ENCODE data around the gene ALPP.
"Not testable (repeated sequence)": the region's sequence is repeated elsewhere in the genome, so short reads cannot be mapped to it uniquely, and the experiment has no call there.

Gene ALPP

DNA sequence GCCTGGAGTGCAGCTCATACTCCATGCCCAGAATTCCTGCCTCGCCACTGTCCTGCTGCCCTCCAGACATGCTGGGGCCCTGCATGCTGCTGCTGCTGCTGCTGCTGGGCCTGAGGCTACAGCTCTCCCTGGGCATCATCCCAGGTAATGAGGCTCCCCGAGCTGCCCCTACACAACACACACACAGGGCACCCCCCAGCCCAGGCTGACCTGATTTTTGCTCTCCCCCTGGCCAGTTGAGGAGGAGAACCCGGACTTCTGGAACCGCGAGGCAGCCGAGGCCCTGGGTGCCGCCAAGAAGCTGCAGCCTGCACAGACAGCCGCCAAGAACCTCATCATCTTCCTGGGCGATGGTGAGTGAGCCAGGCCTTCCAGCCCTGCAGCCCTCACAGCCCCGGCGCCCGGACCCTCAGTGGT, at the start of gene ALPP:
Gene ALPP (plus strand): TSS at position 17 of the 417 bp plus-strand sequence. CDS start 52 bp downstream, at position 69.
- not testable (repeated sequence) for ATAC-seq, H3K4me1 Mint-ChIP-seq, DNase-seq, H3K9me3 Mint-ChIP-seq, H3K4me3 Mint-ChIP-seq
- peaks cover 32% of the 10 kb centered on the region for H3K27me3 Mint-ChIP-seq
- H3K27ac Mint-ChIP-seq, result peak within 1 kb of the TSS in 1 of 2 donors; percentile 48

- Mint-ChIP-seq H3K27ac (no peak overlapping the region), H3K27me3 (no peaks in the 10 kb centered on the region), H3K4me3 (no peak overlapping the region)
These were observed 48.9 kb upstream of the ALPP start for GRCh38 chr2:232329716-232330067.

GRCh38 chr2:232330068-232330999, 48.2 kb upstream of the ALPP start:
- no peak for DNase-seq
- no peak for ATAC-seq
- H3K27ac Mint-ChIP-seq, result no peak overlapping the region

More at GRCh38 chr2:232329716-232330067, 48.9 kb upstream of the ALPP start:
- DNase-seq (no peak), ATAC-seq (no peak)
- Mint-ChIP-seq H3K9me3 (no peaks in the 10 kb centered on the region), H3K4me1 (peaks cover 19% of the 10 kb centered on the region)

DNA sequence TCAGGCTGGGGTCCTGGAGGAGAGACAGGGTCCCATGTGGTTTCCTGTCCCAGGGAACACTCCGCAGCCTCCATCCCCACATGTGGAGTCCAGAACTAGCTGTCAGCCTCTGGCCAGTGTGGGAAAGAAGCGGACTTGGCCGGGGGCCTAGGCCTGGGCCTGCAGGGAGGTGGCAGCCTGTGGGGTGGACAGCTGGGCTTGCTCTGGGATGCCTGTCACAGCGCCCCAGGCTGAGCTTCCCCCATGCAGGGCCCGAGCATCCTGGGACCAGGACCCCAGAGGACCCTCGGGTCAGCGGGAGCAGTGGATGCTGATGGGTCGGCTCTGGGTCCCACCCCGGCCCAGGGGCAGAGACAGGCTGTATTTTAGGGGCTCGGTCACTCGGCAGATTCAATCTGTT, 47.5 kb upstream of the ALPP start:
- H3K9me3 Mint-ChIP-seq, ATAC-seq, H3K4me3 Mint-ChIP-seq, H3K27me3 Mint-ChIP-seq, DNase-seq, H3K27ac Mint-ChIP-seq: not testable (repeated sequence)
- peaks cover 19% of the 10 kb centered on the region for H3K4me1 Mint-ChIP-seq

More at GRCh38 chr2:232330068-232330999, 48.2 kb upstream of the ALPP start:
- Mint-ChIP-seq H3K4me3 (no peak overlapping the region), H3K4me1 (peaks cover 19% of the 10 kb centered on the region), H3K27me3 (no peaks in the 10 kb centered on the region), H3K9me3 (no peaks in the 10 kb centered on the region)

- not testable (repeated sequence) for DNase-seq
These were observed 46.9 kb upstream of the ALPP start for GRCh38 chr2:232331641-232332040.

DNA sequence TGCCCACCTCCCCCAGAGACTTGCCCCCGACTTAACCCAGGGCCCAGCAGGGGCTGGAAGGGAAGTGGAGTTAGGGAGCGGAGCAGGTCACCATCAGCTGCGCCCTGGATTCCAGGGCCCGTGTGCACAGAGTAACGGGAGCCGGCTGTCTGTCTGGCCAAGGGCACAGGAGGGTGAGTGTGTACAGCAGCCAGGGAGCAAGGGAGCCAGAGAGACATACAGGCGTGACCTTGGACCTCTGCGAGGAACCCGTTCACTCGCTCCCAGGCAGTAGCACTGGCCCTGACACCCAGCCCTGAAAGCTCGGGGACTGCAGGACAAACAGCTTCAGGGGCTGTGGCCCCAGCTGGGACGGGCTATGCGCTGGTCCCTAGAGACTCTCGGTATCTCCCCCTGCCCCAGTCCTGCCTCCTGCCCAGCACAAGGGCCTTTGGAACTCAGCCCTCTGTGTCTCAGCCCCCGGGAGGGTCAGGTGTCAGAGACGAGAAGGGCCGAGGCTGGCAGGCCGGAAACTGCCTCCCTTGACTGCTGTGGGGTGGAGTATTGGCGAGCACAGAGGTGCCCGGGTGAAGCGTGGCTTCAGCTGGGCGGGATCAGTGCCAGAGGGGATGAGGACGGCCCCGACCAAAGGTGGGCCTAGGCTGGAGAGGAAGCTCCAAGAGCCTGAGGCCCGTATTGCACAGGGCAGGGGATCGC, 46.2 kb upstream of the ALPP start:
- not testable (repeated sequence) for H3K9me3 Mint-ChIP-seq, H3K4me1 Mint-ChIP-seq, H3K4me3 Mint-ChIP-seq, H3K27me3 Mint-ChIP-seq, DNase-seq, H3K27ac Mint-ChIP-seq, ATAC-seq

More at GRCh38 chr2:232331641-232332040, 46.9 kb upstream of the ALPP start:
- not testable (repeated sequence) for H3K4me3 Mint-ChIP-seq, ATAC-seq, H3K9me3 Mint-ChIP-seq, H3K27me3 Mint-ChIP-seq, H3K27ac Mint-ChIP-seq
- H3K4me1 Mint-ChIP-seq, result peaks cover 14% of the 10 kb centered on the region

DNA sequence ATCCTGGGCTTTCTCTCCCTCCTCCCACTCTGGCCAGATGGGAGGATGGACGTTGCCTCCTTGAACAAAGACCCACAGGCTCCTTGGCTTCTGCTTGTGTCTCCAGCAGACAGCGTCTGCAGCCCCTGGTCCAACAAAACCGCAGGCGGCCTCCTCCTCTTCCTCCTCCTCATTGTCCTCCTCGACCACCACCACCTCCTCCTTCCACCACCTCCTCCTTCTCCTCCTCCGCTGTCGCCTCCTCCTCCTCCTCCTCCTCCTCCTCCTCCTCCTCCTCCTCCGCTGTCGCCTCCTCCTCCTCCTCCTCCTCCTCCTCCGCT, 45.7 kb upstream of the ALPP start:
- no peak for ATAC-seq
- no peaks in the 10 kb centered on the region for H3K9me3 Mint-ChIP-seq
- peaks cover 2% of the 10 kb centered on the region for H3K4me1 Mint-ChIP-seq
- DNase-seq, result no peak
- no peaks in the 10 kb centered on the region for H3K27me3 Mint-ChIP-seq
- peak overlapping the region in 1 of 2 donors; percentile 80 for H3K27ac Mint-ChIP-seq
- no peak overlapping the region for H3K4me3 Mint-ChIP-seq

DNA sequence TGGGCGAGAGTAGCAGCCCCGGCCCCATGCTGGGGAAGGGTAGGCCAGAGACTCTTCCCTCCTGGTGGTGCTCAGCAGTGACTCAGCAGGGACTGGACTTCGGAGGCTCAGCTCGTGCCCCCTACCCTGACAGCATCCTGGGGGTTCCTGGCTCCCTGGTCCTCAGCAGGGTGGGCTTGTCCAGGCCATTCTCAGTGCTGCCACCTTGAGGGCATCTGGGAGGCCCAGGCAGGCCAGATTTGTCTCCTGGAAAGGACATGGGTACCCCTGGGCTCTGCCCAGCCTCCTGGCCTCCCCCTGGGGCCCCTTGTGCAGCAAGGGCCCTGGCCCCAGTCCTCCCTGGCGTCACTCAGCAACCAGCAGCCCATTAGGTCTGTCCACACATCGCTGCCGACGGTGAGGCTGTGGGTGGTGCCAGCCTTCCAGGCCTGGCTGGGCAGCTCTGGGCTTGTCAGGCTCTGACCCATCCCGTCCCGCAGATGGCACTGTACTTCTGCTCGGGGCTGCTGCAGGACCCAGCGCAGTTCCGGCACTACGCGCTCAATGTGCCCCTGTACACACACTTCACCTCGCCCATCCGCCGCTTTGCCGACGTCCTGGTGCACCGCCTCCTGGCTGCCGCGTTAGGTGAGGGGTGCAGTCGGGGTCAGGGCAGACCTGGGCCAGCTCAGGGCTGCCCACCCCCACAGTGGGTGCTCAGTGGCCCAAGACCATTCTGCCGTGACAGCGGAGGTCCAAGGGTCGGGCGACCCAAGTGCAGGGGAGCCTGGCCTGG, 45.0 kb upstream of the ALPP start:
- Mint-ChIP-seq H3K9me3 (no peaks in the 10 kb centered on the region), H3K4me1 (no peaks in the 10 kb centered on the region), H3K27me3 (no peaks in the 10 kb centered on the region), H3K4me3 (no peak overlapping the region), H3K27ac (peak overlapping the region in 1 of 2 donors; percentile 76)
- ATAC-seq (no peak), DNase-seq (peak in 1 of 2 donors; percentile 17)

- not testable (repeated sequence) for H3K27ac Mint-ChIP-seq, DNase-seq, H3K27me3 Mint-ChIP-seq, H3K4me1 Mint-ChIP-seq, H3K4me3 Mint-ChIP-seq, ATAC-seq, H3K9me3 Mint-ChIP-seq
These were observed 44.2 kb upstream of the ALPP start for GRCh38 chr2:232334136-232334884.

- not testable (repeated sequence) for H3K27ac Mint-ChIP-seq, H3K4me3 Mint-ChIP-seq, H3K9me3 Mint-ChIP-seq, H3K27me3 Mint-ChIP-seq, DNase-seq, ATAC-seq, H3K4me1 Mint-ChIP-seq
These were observed 43.7 kb upstream of the ALPP start for GRCh38 chr2:232334885-232335205.

GRCh38 chr2:232335206-232335858, 43.2 kb upstream of the ALPP start:
- H3K4me3 Mint-ChIP-seq, DNase-seq, H3K27me3 Mint-ChIP-seq, H3K4me1 Mint-ChIP-seq, H3K27ac Mint-ChIP-seq, H3K9me3 Mint-ChIP-seq: not testable (repeated sequence)
- ATAC-seq, result peak; percentile 58

- no peaks in the 10 kb centered on the region for H3K9me3 Mint-ChIP-seq
- no peak overlapping the region for H3K4me3 Mint-ChIP-seq
- no peak for ATAC-seq
- peak overlapping the region in 1 of 2 donors; percentile 74 for H3K27ac Mint-ChIP-seq
- no peaks in the 10 kb centered on the region for H3K4me1 Mint-ChIP-seq
- no peaks in the 10 kb centered on the region for H3K27me3 Mint-ChIP-seq
- DNase-seq, result no peak
These were observed 42.7 kb upstream of the ALPP start for GRCh38 chr2:232335859-232336215.

GRCh38 chr2:232336241-232336736, 42.3 kb upstream of the ALPP start:
- Mint-ChIP-seq H3K27ac (peak overlapping the region in 1 of 2 donors; percentile 74), H3K4me1 (no peaks in the 10 kb centered on the region), H3K9me3 (no peaks in the 10 kb centered on the region), H3K27me3 (no peaks in the 10 kb centered on the region), H3K4me3 (no peak overlapping the region)
- ATAC-seq (no peak), DNase-seq (no peak)

DNA sequence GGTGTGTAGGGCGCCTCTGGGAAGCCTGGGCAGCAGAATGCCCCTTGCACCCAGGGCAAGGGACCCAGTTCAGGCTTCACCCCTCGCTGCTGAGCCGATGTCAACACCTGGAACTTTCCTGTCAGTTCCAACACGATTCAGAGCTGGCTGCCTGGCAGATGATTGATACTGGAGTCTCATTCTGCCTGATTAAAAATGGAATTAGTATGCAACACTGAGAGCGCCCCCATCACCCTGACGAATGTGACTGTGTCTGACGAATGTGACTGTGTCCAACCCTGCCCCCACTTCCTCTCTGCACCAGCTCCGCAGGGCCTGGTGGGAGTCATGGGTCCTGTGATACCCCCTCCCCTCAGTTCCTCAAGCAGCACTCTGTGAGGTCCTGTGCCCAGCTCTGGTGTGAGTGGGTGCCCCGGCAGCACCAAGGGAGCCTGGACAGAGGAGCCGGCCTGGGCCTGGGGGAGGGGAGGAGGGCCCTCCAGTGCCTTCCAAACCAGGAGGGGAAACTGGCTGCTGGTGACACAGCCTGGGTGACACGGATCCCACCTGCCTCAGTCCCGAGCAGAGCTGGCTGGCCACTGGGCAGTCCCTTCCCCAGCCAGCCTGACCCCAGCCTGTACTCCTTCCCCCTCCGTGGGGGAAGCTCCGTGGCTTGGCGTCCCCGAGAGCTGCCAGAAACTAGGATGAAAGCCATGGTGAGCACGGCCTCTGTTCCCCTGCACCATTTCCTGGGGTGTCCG, 41.4 kb upstream of the ALPP start:
- Mint-ChIP-seq H3K9me3 (no peaks in the 10 kb centered on the region), H3K27ac (no peak overlapping the region), H3K4me3 (no peak overlapping the region), H3K4me1 (no peaks in the 10 kb centered on the region), H3K27me3 (no peaks in the 10 kb centered on the region)
- DNase-seq (no peak), ATAC-seq (no peak)

Data from stimulated activated naive CD8-positive, alpha-beta T cell treated with anti-CD3 and anti-CD28 coated beads, Interleukin-15, amount 100 ng/mL, for 72 hours (primary cell).